BLaER1 (cell line): ENCODE results near the gene MAGEA9B.
"Not testable (repeated sequence)": the region's sequence is repeated elsewhere in the genome, so short reads cannot be mapped to it uniquely, and the experiment has no call there.

Source experiments
- H3K27ac ChIP-seq: shearing (Covaris generic); formaldehyde crosslinking; 2 replicates; pipeline ENCODE4 v1.8.1; 2022
- H3K27me3 ChIP-seq: shearing (Covaris generic); formaldehyde crosslinking; 2 replicates; pipeline ENCODE4 v1.8.1; 2022
- H3K36me3 ChIP-seq: shearing (Covaris generic); formaldehyde crosslinking; 2 replicates; pipeline ENCODE4 v1.8.1; 2022
- H3K4me1 ChIP-seq: shearing (Covaris generic); formaldehyde crosslinking; 2 replicates; pipeline ENCODE4 v1.8.1; 2022
- H3K4me2 ChIP-seq: shearing (Covaris generic); formaldehyde crosslinking; 2 replicates; pipeline ENCODE4 v1.8.1; 2022
- H3K4me3 ChIP-seq: shearing (Covaris generic); formaldehyde crosslinking; 2 replicates; pipeline ENCODE4 v1.8.1; 2022
- H3K9ac ChIP-seq: shearing (Covaris generic); formaldehyde crosslinking; 2 replicates; pipeline ENCODE4 v1.8.1; 2022
- H3K9me3 ChIP-seq: shearing (Covaris generic); formaldehyde crosslinking; 2 replicates; pipeline ENCODE4 v1.8.1; 2022
- H4K20me1 ChIP-seq: shearing (Covaris generic); formaldehyde crosslinking; 2 replicates; pipeline ENCODE4 v1.8.1; 2022
- Cebpa-rat ChIP-seq: shearing (Covaris generic); IDR thresholded peaks from 2 replicates; pipeline ENCODE4 v1.8.1; 2022

MAGEA9B gene

DNA sequence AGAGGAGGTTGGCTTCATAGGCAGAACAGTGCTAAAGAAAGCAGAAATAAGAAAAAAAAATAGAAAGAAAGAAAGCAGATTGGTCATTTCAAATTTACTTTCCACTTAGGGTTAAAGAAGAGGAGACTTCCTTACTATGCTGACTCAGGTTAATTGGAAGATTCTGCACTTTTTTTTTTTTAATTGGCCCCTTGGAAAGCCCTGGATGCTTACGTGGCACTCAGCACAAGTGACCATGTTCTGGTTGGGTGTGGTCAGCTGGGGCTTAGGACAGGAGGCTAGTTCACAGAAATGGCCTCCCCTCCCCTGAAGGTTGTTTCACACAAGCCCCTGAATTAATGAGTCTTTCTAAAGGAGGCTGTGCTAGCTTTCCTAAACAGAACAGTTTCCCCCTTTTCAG lies 14.5 kb downstream of the MAGEA9B start:
- no peak overlapping the region for H3K4me3 ChIP-seq
- H3K36me3 ChIP-seq: no peaks in the 10 kb centered on the region
- H3K4me2 ChIP-seq: no peak overlapping the region
- no peaks in the 10 kb centered on the region for H4K20me1 ChIP-seq
- H3K27me3 ChIP-seq: no peaks in the 10 kb centered on the region
- no peak for TF ChIP-seq Cebpa-rat
- no peaks in the 10 kb centered on the region for H3K9me3 ChIP-seq
- no peak overlapping the region for H3K27ac ChIP-seq
- H3K4me1 ChIP-seq: no peaks in the 10 kb centered on the region
- no peak overlapping the region for H3K9ac ChIP-seq

DNA sequence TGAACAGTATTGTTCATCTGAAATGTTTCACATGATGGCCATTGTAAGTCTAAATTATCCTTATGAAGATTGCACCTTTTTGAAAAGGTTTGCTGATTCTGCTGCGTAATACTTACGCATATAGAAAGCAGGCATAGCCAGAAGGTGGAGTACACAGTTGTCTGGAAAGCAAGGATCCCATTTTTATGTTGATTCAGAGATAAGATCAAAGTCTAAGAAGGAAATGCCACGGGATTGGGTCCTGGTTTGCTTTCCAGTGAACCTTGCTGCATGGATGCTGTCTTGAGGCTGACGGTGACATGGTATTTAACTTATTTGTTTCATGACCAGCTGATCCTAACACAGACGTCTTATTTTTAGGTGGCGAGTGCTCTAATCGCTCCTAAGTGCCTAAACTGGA lies 15.5 kb downstream of the MAGEA9B start:
- Histone ChIP-seq H3K9ac (no peak overlapping the region), H3K27me3 (no peaks in the 10 kb centered on the region), H3K4me2 (no peak overlapping the region), H3K36me3 (no peaks in the 10 kb centered on the region), H3K4me1 (0 out of 2 replicates have a peak, but pooled peaks cover 4% of the 10 kb centered on the region), H3K27ac (no peak overlapping the region), H3K9me3 (no peaks in the 10 kb centered on the region), H4K20me1 (no peaks in the 10 kb centered on the region), H3K4me3 (no peak overlapping the region)
- TF ChIP-seq Cebpa-rat: no peak

- Histone ChIP-seq H3K27ac (no peak overlapping the region), H3K4me1 (0 out of 2 replicates have a peak, but pooled peaks cover 4% of the 10 kb centered on the region), H3K4me3 (no peak overlapping the region), H3K4me2 (no peak overlapping the region), H3K36me3 (no peaks in the 10 kb centered on the region), H3K9ac (no peak overlapping the region), H3K9me3 (no peaks in the 10 kb centered on the region), H3K27me3 (no peaks in the 10 kb centered on the region), H4K20me1 (no peaks in the 10 kb centered on the region)
- no peak for TF ChIP-seq Cebpa-rat
These were observed 16.6 kb downstream of the MAGEA9B start for GRCh38 chrX:149570668-149571067.

- no peaks in the 10 kb centered on the region for H3K36me3 ChIP-seq
- no peak overlapping the region for H3K4me3 ChIP-seq
- no peaks in the 10 kb centered on the region for H4K20me1 ChIP-seq
- H3K9ac ChIP-seq: no peak overlapping the region
- no peak overlapping the region for H3K27ac ChIP-seq
- TF ChIP-seq Cebpa-rat: no peak
- no peaks in the 10 kb centered on the region for H3K27me3 ChIP-seq
- H3K4me1 ChIP-seq: 0 out of 2 replicates have a peak, but pooled peaks cover 4% of the 10 kb centered on the region
- H3K4me2 ChIP-seq: no peak overlapping the region
- H3K9me3 ChIP-seq: no peaks in the 10 kb centered on the region
These were observed 17.5 kb downstream of the MAGEA9B start for GRCh38 chrX:149569770-149570169.

GRCh38 chrX:149568701-149569296 lies 18.5 kb downstream of the MAGEA9B start:
- no peak overlapping the region for H3K4me3 ChIP-seq
- H3K36me3 ChIP-seq: no peaks in the 10 kb centered on the region
- H3K4me1 ChIP-seq: 0 out of 2 replicates have a peak, but pooled peaks cover 4% of the 10 kb centered on the region
- H3K4me2 ChIP-seq: no peak overlapping the region
- H3K27me3 ChIP-seq: no peaks in the 10 kb centered on the region
- H3K9me3 ChIP-seq: no peaks in the 10 kb centered on the region
- no peak for TF ChIP-seq Cebpa-rat
- H3K27ac ChIP-seq: no peak overlapping the region
- no peaks in the 10 kb centered on the region for H4K20me1 ChIP-seq
- H3K9ac ChIP-seq: no peak overlapping the region

- no peaks in the 10 kb centered on the region for H3K9me3 ChIP-seq
These were observed 19.4 kb downstream of the MAGEA9B start for GRCh38 chrX:149567621-149568417.

GRCh38 chrX:149563359-149563758 lies 23.9 kb downstream of the MAGEA9B start:
- H3K27me3 ChIP-seq: no peaks in the 10 kb centered on the region
- H3K4me1 ChIP-seq: 0 out of 2 replicates have a peak, but pooled peaks cover 4% of the 10 kb centered on the region
- no peaks in the 10 kb centered on the region for H3K9me3 ChIP-seq
- H3K4me2 ChIP-seq: no peak overlapping the region
- H3K4me3 ChIP-seq: no peak overlapping the region
- H3K36me3 ChIP-seq: no peaks in the 10 kb centered on the region
- H3K9ac ChIP-seq: no peak overlapping the region
- TF ChIP-seq Cebpa-rat: no peak
- no peaks in the 10 kb centered on the region for H4K20me1 ChIP-seq
- H3K27ac ChIP-seq: no peak overlapping the region

More at GRCh38 chrX:149567621-149568417, 19.4 kb downstream of the MAGEA9B start:
- Histone ChIP-seq H3K4me3 (no peak overlapping the region), H4K20me1 (no peaks in the 10 kb centered on the region), H3K4me2 (no peak overlapping the region), H3K27me3 (no peaks in the 10 kb centered on the region), H3K36me3 (no peaks in the 10 kb centered on the region), H3K4me1 (0 out of 2 replicates have a peak, but pooled peaks cover 4% of the 10 kb centered on the region), H3K27ac (no peak overlapping the region), H3K9ac (no peak overlapping the region)
- TF ChIP-seq Cebpa-rat: no peak

DNA sequence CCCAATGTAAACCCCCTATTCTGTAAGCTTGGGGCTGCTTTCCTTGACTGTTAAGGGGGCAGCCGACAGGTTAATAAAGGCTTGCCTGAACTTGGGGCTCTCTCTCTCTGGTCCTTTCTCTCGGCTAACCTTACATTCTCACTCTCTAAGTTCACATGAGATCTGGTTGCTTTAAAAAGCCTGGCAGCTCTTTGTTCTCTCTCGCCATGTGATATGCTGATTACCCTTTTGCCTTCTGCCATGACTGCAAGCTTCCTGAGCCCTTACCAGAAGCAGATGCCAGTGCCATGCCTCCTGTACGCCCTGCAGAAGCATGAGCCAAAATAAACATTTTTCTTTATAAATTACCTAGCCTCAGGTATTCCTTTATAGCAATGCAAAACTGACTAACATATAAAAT lies 32.0 kb downstream of the MAGEA9B start:
- H3K4me1 ChIP-seq, H3K9ac ChIP-seq, H3K27ac ChIP-seq, H3K36me3 ChIP-seq, H3K4me2 ChIP-seq, H3K4me3 ChIP-seq, H3K27me3 ChIP-seq, H4K20me1 ChIP-seq, H3K9me3 ChIP-seq: not testable (repeated sequence)

DNA sequence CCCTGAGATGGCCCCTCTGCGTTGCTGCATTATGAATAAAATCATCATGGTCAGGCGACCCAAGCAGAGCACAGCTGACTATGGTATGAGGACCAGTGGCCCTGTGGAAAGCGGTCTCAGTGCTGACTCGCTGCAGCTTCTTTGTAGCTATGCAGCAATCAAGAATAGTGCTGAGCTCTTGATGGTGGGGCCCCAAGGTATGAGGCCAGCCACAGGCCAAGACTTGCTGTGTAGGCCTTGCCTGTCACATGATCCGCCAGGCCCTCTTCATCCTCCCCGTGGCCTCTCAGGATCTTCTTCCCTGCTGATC lies 35.4 kb downstream of the MAGEA9B start:
- H3K4me2 ChIP-seq, H3K9ac ChIP-seq, H3K36me3 ChIP-seq, H3K9me3 ChIP-seq, H3K27ac ChIP-seq, H3K4me1 ChIP-seq, H4K20me1 ChIP-seq, H3K27me3 ChIP-seq, H3K4me3 ChIP-seq: not testable (repeated sequence)

GRCh38 chrX:149551245-149551938 lies 35.9 kb downstream of the MAGEA9B start:
- H3K9ac ChIP-seq, H3K36me3 ChIP-seq, H3K4me2 ChIP-seq, H3K27ac ChIP-seq, H4K20me1 ChIP-seq, H3K4me1 ChIP-seq, H3K27me3 ChIP-seq, H3K9me3 ChIP-seq, H3K4me3 ChIP-seq: not testable (repeated sequence)

- H3K4me3 ChIP-seq, H3K36me3 ChIP-seq, H3K27me3 ChIP-seq, H3K4me1 ChIP-seq, H3K4me2 ChIP-seq, H4K20me1 ChIP-seq, H3K27ac ChIP-seq, H3K9ac ChIP-seq, H3K9me3 ChIP-seq: not testable (repeated sequence)
These were observed 36.8 kb downstream of the MAGEA9B start for GRCh38 chrX:149550454-149550853.

- not testable (repeated sequence) for H3K9ac ChIP-seq, H3K36me3 ChIP-seq, H3K9me3 ChIP-seq, H3K4me2 ChIP-seq, H3K4me3 ChIP-seq, H3K27me3 ChIP-seq, H3K27ac ChIP-seq, H4K20me1 ChIP-seq, H3K4me1 ChIP-seq
These were observed 37.6 kb downstream of the MAGEA9B start, which contains the start of gene HSFX3 for GRCh38 chrX:149549701-149550100. Gene HSFX3 (minus strand): TSS chrX:149549924. CDS start chrX:149549852, 72 bp downstream.

GRCh38 chrX:149547782-149548181 lies 39.5 kb downstream of the MAGEA9B start:
- not testable (repeated sequence) for H3K9me3 ChIP-seq, H3K36me3 ChIP-seq

GRCh38 chrX:149546962-149547361 lies 40.3 kb downstream of the MAGEA9B start:
- H4K20me1 ChIP-seq, H3K4me3 ChIP-seq, H3K27me3 ChIP-seq, H3K36me3 ChIP-seq, H3K9ac ChIP-seq, H3K27ac ChIP-seq, H3K9me3 ChIP-seq, H3K4me2 ChIP-seq, H3K4me1 ChIP-seq: not testable (repeated sequence)

More at GRCh38 chrX:149547782-149548181, 39.5 kb downstream of the MAGEA9B start:
- not testable (repeated sequence) for H3K4me2 ChIP-seq, H3K9ac ChIP-seq, H4K20me1 ChIP-seq, H3K4me3 ChIP-seq, H3K4me1 ChIP-seq, H3K27me3 ChIP-seq, H3K27ac ChIP-seq
